HL-60 (cell line): ENCODE results near the gene DNAJB6.

ENCODE experiments used
- DNase-seq, 2 experiments: peaks; one replicate each; pipeline ENCODE4 v3.0.0-alpha.2; 2010 to 2020; ENCODE audit warnings: low read depth in 1 of 2, low spot score in 1 of 2
- H3K27ac ChIP-seq: fragments of 250-450 bp; sonication (Bioruptor Pico); replicated peaks from 2 replicates; pipeline ENCODE4 v1.5.1; 2020; ENCODE audit warnings: mild to moderate bottlenecking, moderate library complexity
- H3K27me3 ChIP-seq: fragments of 250-450 bp; sonication (Bioruptor Pico); 2 replicates; pipeline ENCODE4 v1.5.1; 2021; ENCODE audit warnings: mild to moderate bottlenecking, moderate library complexity; ENCODE audit not compliant: insufficient read depth, poor library complexity, severe bottlenecking
- H3K4me3 ChIP-seq: replicated peaks from 2 replicates; pipeline ENCODE4 v1.5.1; 2011; ENCODE audit warnings: mild to moderate bottlenecking, control low read depth, low read length; ENCODE audit not compliant: insufficient read depth
- CTCF ChIP-seq: IDR thresholded peaks from one replicate; pipeline ENCODE4 v1.5.1; 2011; ENCODE audit warnings: low read length, control low read depth, inconsistent platforms; ENCODE audit not compliant: insufficient read depth
- GABPA ChIP-seq: IDR thresholded peaks from 2 replicates; pipeline ENCODE4 v1.6.1; 2012; ENCODE audit warnings: low read depth
- POLR2AphosphoS5 ChIP-seq: IDR thresholded peaks from 2 replicates; pipeline ENCODE4 v1.6.1; 2012; ENCODE audit warnings: low read depth
- REST ChIP-seq: IDR thresholded peaks from 2 replicates; pipeline ENCODE4 v1.6.1; 2012; ENCODE audit warnings: low read depth; ENCODE audit not compliant: insufficient replicate concordance
- SPI1 ChIP-seq: IDR thresholded peaks from 2 replicates; pipeline ENCODE4 v1.6.1; 2012; ENCODE audit warnings: low read depth, mild to moderate bottlenecking, borderline replicate concordance

DNAJB6 gene

GRCh38 chr7:157406971-157407370 lies 70.2 kb downstream of the DNAJB6 start:
- H3K27me3 ChIP-seq: no peaks in the 10 kb centered on the region

GRCh38 chr7:157407512-157408257 lies 70.9 kb downstream of the DNAJB6 start:
- H3K27me3 ChIP-seq: no peaks in the 10 kb centered on the region
- no peak for DNase-seq
- no peak overlapping the region for H3K27ac ChIP-seq
- TF ChIP-seq SPI1 (no peak), GABPA (no peak), REST (no peak), CTCF (no peak), POLR2AphosphoS5 (no peak)
- no peak overlapping the region for H3K4me3 ChIP-seq

More at GRCh38 chr7:157406971-157407370, 70.2 kb downstream of the DNAJB6 start:
- Histone ChIP-seq H3K27ac (no peak overlapping the region), H3K4me3 (no peak overlapping the region)
- no peak for TF ChIP-seq GABPA
- no peak for TF ChIP-seq SPI1
- no peak for TF ChIP-seq POLR2AphosphoS5
- no peak for TF ChIP-seq REST
- no peak for TF ChIP-seq CTCF
- DNase-seq: no peak

- no peak for DNase-seq
- Histone ChIP-seq H3K27me3 (no peaks in the 10 kb centered on the region), H3K27ac (no peak overlapping the region), H3K4me3 (no peak overlapping the region)
- TF ChIP-seq CTCF (no peak), SPI1 (no peak), POLR2AphosphoS5 (no peak), GABPA (no peak), REST (no peak)
Measured at GRCh38 chr7:157408258-157409101, 71.7 kb downstream of the DNAJB6 start.
